Hepatic stellate cell (primary cell): Measurements from ENCODE around the gene OR56B4.
"Not testable (repeated sequence)": the region's sequence is repeated elsewhere in the genome, so short reads cannot be mapped to it uniquely, and the experiment has no call there.

Experiments
- DNase-seq: peaks from one replicate; pipeline ENCODE4 v3.0.0; 2011; ENCODE audit warnings: low spot score

OR56B4 gene, protein sequence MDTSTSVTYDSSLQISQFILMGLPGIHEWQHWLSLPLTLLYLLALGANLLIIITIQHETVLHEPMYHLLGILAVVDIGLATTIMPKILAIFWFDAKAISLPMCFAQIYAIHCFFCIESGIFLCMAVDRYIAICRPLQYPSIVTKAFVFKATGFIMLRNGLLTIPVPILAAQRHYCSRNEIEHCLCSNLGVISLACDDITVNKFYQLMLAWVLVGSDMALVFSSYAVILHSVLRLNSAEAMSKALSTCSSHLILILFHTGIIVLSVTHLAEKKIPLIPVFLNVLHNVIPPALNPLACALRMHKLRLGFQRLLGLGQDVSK

DNA sequence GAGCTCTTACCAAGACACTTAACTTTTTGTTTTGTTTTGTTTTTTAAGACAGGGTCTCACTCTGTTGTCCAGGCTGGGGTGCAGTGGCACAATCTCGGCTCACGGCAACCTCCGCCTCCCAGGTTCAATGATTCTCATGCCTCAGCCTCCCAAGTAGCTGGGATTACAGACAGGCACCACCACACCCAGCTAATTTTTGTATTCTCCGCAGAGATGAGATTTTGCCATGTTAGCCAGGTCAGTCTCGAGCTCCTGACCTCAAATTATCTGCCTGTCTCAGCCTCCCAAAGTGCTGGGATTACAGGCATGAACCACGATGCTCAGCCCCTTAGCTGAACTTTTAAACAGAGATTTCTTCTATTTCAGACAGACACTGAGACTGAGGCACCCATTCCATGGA, at the start of gene OR56B4:
OR56B4 (plus strand) TSS at position 301 of the 400 bp plus-strand sequence; CDS start at position 396, 95 bp downstream.
- not testable (repeated sequence) for DNase-seq

DNA sequence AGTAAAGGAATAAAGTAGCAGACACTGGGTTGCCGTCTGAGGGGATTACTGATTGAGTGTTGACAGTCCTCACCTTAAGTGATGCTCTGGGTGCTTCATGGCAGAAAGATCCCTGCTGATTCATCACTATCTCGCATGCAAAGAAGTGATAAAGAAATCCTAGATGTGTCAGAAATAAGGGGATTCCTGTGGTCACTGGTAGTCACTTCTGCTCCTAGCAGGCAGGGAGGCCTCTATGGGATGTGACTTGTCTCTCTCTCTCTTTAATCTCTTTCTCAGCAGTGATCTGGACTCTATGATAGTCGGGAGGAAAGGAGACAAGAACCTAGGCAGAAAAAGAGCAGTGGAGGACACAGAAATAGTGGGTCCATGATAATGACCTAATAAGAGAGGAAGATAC, 46.0 kb upstream of the OR56B4 start:
- no peak for DNase-seq

DNA sequence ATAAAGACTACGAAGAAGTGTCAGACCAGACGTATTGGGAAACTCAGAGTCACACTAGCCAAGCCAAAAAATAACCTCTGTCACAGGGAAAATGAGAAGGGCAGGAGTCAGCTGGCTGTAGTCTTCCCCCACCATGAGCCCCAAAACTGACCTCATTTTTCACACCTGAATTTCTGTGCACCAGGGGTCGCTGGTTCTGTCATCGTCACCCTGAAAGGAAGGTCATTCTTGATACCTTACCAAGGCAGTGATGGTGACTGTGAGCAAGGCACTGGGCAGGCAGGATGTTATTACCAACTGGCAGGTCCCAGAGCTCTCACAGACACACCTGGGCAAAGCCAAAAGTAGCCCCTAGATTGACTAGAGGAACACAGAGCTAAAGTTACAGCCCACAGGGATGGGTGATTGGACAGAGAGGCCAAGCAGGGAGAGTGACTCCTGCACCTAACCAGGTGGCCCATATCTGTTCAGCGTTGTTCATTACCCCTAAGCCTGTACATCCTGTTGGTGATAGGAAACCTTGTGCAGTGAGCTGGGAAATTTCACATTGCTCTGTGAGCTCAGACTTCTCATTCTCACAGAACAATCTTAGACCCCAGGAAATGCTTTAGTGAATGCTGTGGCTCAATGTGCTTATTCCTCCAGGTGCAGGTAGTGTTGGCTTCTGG, 44.7 kb upstream of the OR56B4 start:
- no peak for DNase-seq

GRCh38 chr11:6067502-6067901, 40.0 kb upstream of the OR56B4 start:
- DNase-seq, result no peak

DNA sequence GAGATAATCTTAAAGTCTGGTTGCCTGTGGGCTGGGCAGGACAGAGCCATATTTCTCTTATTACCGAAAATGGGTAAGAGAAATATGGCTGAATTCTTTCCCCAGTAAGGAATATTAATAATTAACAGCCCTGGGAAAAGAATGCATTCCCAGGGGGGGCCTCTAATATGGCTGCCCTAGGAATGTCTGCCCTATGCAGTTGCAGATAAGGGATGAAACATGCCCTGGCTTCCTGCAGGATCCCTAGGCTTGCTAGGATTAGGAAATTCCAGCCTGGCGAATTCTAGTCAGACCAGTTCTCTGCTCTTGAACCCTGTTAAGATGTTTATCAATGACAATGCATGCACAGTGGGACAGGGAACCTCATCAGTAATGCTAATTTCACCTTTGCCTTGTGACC, 31.0 kb upstream of the OR56B4 start:
- DNase-seq, result not testable (repeated sequence)

DNA sequence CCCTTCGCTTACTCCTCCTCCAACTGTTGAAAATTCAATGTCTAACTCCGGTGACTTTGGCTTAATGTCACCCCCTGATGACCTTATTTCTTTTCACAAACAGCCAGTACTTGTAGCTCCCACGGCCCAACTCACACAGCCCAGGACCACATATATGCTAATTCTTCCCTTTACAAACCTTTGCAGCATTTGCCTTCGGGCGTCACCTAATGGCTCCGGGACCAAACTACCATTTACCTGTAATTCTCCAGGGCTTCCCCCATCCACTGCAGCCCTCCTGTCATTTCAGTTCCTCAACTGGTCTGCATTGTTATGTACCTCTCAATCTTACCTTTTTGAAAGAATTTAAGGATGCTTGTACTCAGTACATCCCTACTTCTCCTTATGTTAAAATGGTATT, 29.8 kb upstream of the OR56B4 start:
- no peak for DNase-seq

DNA sequence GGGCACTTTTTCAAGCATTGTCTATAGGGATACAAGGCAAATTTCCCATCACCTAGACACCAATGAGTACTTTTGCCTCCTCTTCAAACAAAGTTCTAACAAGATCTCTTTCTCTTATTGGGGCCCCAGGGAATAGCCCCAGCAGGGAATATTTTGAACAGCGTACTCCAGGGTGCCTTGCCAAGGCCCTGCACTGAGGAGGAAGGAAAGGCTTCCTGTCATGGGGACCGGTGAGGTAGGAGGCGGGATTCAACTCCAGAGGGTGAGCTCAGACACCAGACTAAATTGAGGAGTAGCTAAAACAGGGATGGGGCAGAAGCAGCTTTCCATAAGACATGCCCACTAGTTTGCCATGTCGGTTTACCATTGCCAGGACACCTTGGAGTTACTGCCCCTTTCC, 28.0 kb upstream of the OR56B4 start:
- no peak for DNase-seq

DNA sequence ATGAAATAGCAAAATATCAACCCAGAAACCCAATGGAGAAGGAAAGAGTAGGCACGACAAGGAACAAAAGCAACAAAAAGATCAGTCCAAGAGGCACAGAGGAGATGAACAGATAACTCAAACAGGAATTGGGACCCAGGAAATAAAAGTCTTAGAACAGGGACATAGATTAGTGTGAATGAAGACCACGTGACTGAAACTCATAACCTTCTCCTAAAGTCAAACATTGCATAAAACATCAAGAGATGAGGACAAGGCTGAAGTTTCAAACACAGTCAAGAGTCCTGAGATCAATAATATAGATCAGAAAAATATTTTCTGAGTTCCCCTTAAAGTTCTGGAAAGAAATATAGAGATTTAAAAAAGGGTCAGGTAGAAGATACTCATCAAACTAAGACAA, 24.4 kb upstream of the OR56B4 start:
- no peak for DNase-seq

- DNase-seq, result no peak
Observed at GRCh38 chr11:6084587-6084986, 22.9 kb upstream of the OR56B4 start.

DNA sequence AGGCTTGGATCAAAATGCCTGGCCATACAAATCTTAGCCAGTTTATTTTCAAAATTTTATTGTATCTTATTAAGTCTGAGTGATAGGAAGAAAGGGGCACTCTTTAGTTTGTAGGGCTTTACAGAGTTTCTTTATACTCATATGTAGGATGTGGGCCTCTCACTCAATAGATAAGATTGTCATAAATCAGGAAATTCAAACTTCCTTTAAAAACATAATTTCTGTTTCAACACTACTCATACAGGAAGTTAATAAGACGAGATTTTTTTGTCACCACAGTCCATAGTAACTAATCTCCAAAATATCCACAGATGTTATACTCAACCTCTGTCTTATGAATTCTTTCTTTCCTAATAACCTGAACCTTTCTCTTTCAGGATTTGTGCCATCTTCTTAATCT, 13.3 kb upstream of the OR56B4 start:
- no peak for DNase-seq

DNA sequence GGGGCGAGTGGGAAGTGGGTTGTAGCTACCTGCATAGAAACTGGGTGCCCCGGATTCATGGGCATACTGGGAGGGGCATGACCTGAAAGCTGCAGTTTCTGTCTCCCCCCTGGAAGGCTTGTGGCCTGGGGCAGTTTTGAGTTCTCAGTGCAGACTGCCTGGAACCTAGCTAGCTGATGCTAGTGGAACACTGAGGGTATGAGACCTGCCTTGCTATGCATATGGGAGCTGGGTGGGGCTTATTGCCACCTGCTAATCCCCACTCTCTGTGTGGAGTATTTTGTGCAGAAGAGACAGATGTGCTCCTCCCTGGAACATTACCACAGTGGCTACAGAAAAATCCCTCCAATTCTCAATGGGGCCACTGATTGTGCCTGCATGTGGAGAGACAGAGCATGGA, 11.7 kb upstream of the OR56B4 start:
- no peak for DNase-seq

DNA sequence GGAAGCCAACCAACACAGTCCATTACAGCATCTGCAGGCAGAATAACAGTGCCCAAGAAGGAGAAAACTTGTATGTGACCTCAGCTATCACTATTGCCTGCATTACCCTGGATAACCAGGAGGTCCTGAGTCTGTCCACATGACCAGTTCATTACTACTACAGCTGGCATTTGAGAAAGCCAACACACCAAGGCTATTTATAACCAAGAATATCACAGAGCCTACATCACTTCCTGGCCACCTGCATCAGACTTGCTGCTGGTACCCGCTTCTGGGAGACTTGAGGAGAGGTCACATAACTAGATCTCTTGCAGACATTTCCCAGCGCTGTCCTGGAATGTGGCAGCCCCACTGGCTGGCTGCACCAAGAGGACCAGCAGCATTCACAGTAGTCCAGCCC, 11.1 kb upstream of the OR56B4 start:
- peak; percentile 9 for DNase-seq

GRCh38 chr11:6099577-6099976, 7.9 kb upstream of the OR56B4 start:
- no peak for DNase-seq

DNA sequence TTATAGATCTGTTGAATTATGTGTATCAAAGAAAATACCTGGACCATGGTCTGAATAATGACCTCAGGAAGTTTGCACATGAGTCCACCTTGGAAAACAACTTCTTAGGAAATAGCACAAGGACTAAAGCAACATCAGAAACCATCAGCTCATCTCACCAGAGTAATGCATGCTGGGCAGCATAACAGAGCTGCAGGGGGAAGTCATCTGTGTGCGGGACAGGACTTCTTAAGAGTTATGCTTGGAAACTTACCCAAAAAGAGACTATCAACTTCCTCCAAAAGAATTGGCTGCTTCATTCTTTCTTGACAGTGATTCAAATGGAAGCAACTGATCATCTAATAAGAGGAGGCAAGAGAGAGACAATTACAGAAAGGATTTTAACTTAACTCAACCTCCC, 2.5 kb downstream of the OR56B4 start:
- DNase-seq, result no peak

DNA sequence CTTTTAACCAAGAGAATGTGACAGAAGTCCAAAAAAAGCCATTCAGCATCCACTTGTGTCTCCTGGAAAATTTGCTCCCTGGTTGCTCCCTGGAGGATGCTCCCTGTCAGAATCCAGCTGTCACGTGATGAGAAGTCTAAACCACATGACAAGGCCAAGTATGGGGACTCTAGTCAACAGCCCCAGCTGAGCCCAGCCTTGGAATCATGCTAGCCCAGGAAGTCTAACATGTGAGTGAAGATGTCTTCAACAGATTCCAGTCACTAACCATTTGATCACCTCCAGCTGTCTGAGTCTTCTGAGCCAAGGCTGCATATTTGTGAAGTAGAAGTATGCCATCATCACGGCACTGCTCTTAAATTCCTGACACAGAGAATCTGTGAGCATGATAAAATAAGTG, 4.2 kb downstream of the OR56B4 start:
- no peak for DNase-seq

DNA sequence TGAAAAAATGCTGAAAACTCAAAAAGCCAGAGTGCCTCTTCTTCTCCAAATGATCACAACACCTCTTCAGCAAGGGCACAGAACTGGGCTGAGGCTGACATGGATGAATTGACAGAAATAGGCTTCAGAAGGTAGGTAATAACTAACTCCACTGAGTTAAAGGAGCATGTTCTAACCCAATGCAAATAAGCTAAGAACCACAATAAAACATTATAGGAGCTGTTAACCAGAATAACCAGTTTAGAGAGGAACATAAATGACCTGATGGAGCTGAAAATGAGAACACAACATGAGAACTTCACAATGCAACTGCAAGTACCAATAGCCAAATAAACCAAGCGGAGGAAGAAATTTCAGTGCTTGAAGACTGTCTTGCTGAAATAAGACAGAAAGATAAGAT, 9.2 kb downstream of the OR56B4 start:
- DNase-seq, result no peak

GRCh38 chr11:6124245-6124644, 16.8 kb downstream of the OR56B4 start:
- DNase-seq, result no peak

DNA sequence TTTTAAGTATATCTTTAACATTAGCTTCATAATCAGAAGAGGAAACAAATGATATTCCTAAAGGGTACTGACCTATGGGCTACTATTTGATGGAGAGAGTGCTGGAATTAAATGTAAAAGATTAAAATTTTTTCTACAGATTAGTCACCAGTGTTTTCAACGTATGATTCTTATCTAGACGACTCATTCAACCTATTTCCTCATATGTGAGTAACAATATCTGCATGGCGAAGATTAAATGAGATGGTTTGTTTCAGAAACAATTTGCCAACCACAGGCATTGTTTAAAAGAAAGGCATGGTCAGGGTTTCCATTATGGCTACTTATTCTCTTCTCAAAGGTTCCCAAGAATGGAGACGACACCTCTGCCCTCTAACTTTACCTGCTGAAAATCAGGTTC, 20.4 kb downstream of the OR56B4 start:
- no peak for DNase-seq

GRCh38 chr11:6129011-6129410, 21.5 kb downstream of the OR56B4 start:
- DNase-seq, result no peak

DNA sequence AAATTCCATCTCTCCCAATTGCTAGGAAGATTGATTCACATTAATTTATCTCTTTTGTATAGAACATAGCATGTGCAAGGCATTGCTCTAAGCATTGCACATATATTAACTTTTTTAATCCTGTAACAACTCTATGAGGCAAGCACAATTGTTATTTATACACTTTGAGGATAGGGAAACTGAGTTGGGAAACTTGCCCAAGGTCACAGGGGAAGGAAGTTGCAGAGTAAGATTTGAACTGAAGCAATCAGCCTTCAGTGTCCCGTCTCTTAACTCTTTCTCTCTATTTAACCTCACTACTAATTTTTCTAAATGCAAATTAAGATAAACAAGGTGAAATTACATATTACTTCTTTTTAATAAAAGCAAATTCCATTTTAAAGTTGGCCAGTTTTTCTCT, 22.2 kb downstream of the OR56B4 start:
- DNase-seq, result no peak

DNA sequence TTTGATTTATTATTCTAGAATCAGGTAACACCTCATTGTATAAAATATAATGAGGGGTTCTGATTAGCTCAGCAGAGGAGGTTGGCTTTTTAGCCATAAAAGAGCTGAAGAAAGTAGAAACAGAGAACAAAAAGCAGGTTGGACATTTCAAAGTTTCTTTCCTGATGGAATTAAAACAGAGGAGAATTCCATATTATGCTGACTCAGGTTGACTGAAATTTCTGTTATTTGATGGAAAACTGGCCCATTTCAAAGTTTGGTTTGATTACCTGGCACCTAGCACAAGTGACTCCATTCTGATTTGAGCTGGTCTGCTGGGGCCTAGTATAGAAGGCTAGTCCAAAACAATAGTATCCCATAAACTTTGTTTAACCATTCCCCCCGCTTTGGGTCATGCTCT, 24.9 kb downstream of the OR56B4 start:
- no peak for DNase-seq

GRCh38 chr11:6135936-6136335, 28.5 kb downstream of the OR56B4 start:
- DNase-seq, result not testable (repeated sequence)

- no peak for DNase-seq
Observed at GRCh38 chr11:6142936-6143335, 35.5 kb downstream of the OR56B4 start.

DNA sequence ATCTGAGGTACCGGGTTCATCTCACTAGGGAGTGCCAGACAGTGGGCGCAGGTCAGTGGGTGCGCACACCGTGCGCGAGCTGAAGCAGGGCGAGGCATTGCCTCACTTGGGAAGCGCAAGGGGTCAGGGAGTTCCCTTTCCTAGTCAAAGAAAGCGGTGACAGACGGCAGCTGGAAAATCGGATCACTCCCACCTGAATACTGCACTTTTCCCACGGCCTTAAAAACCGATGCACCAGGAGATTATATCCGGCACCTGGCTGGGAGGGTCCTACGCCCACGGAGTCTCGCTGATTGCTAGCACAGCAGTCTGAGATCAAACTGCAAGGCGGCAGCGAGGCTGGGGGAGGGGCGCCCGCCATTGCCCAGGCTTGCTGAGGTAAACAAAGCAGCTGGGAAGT, 36.3 kb downstream of the OR56B4 start:
- not testable (repeated sequence) for DNase-seq
